Lower lobe of right lung (tissue), 2 donors: ENCODE measurements around the gene MEGF10. TPM values are rescaled to one million over a fixed set of nuclear protein-coding genes. Genes with fewer than 3 reads are reported as not detected.
"Not testable (repeated sequence)": the region's sequence is repeated elsewhere in the genome, so short reads cannot be mapped to it uniquely, and the experiment has no call there.

Source experiments
- ATAC-seq, 2 donors: fragments of 200-7000 bp; cut with Tn5 transposase; one replicate each; pipeline ENCODE4 v1.9.1; 2020 to 2022; ENCODE audit warnings: mild to moderate bottlenecking in 2 of 2, moderate library complexity in 2 of 2
- DNase-seq: peaks from one replicate; pipeline ENCODE4 v3.0.0-alpha.2; 2020
- H3K27ac ChIP-seq: fragments of 200-600 bp; one replicate; pipeline ENCODE4 v1.8.0; 2022
- H3K27me3 ChIP-seq: fragments of 200-600 bp; one replicate; pipeline ENCODE4 v1.8.0; 2022; ENCODE audit warnings: low read depth
- H3K36me3 ChIP-seq: fragments of 200-600 bp; one replicate; pipeline ENCODE4 v1.8.0; 2022; ENCODE audit warnings: mild to moderate bottlenecking
- H3K4me1 ChIP-seq: fragments of 200-600 bp; one replicate; pipeline ENCODE4 v1.8.0; 2022
- H3K4me3 ChIP-seq: fragments of 200-600 bp; one replicate; pipeline ENCODE4 v1.8.0; 2022; ENCODE audit warnings: mild to moderate bottlenecking
- H3K9me3 ChIP-seq: fragments of 200-600 bp; one replicate; pipeline ENCODE4 v1.8.0; 2022
- CTCF ChIP-seq: fragments of 200-600 bp; IDR thresholded peaks from one replicate; pipeline ENCODE4 v1.8.0; 2022; ENCODE audit warnings: antibody characterized with exemption, mild to moderate bottlenecking
- intact Hi-C: fragments of 100-400 bp; cut with DNase I; formaldehyde crosslinking; loops from one replicate; pipeline ENCODE4 v1.11.0; 2022
- total RNA-seq: library from RNA; stranded (reverse); fragmentation: NEBNext Ultra II Directional; extraction: Animal tissue kit (Norgen Biotek cat#: 25700); gene quantifications from one replicate; pipeline ENCODE4 v1.2.1, GENCODE V29; 2021
- donor health status: DM: no; HTN: yes; CAD: no; lungs with severe emphysema.

MEGF10 gene
- total RNA-seq, 1 donor from 2014 or later = 0.30 TPM

- Histone ChIP-seq H3K4me3 (no peak overlapping the region), H3K36me3 (no peaks in the 10 kb centered on the region), H3K27me3 (no peaks in the 10 kb centered on the region), H3K9me3 (no peaks in the 10 kb centered on the region), H3K27ac (no peak overlapping the region), H3K4me1 (no peaks in the 10 kb centered on the region)
- ATAC-seq = no peak
- no peak for DNase-seq
- no peak for TF ChIP-seq CTCF
- intact Hi-C loops = no loop called here
Observed at GRCh38 chr5:127303404-127303803, 12.8 kb downstream of the MEGF10 start.

GRCh38 chr5:127305493-127305892, 14.9 kb downstream of the MEGF10 start:
- H3K4me3 ChIP-seq = no peak overlapping the region
- ATAC-seq (no peak), DNase-seq (no peak)
- no peaks in the 10 kb centered on the region for H3K9me3 ChIP-seq
- TF ChIP-seq CTCF = no peak
- no peaks in the 10 kb centered on the region for H3K27me3 ChIP-seq
- no peaks in the 10 kb centered on the region for H3K4me1 ChIP-seq
- no peaks in the 10 kb centered on the region for H3K36me3 ChIP-seq
- no peak overlapping the region for H3K27ac ChIP-seq
- intact Hi-C loops = no loop called here

GRCh38 chr5:127306036-127306435, 15.4 kb downstream of the MEGF10 start:
- DNase-seq = no peak
- Histone ChIP-seq H3K4me3 (no peak overlapping the region), H3K27me3 (no peaks in the 10 kb centered on the region), H3K36me3 (no peaks in the 10 kb centered on the region), H3K27ac (no peak overlapping the region), H3K4me1 (no peaks in the 10 kb centered on the region), H3K9me3 (no peaks in the 10 kb centered on the region)
- TF ChIP-seq CTCF = no peak
- intact Hi-C loops = no loop called here
- ATAC-seq = no peak

- Histone ChIP-seq H3K4me3 (no peak overlapping the region), H3K27me3 (no peaks in the 10 kb centered on the region), H3K36me3 (no peaks in the 10 kb centered on the region), H3K4me1 (no peaks in the 10 kb centered on the region), H3K27ac (no peak overlapping the region), H3K9me3 (no peaks in the 10 kb centered on the region)
- no peak for TF ChIP-seq CTCF
- ATAC-seq (no peak), DNase-seq (no peak)
- intact Hi-C loops = no loop called here
Observed at GRCh38 chr5:127306647-127307046, 16.1 kb downstream of the MEGF10 start.

GRCh38 chr5:127307868-127308267, 17.3 kb downstream of the MEGF10 start:
- H3K27me3 ChIP-seq = no peaks in the 10 kb centered on the region
- H3K36me3 ChIP-seq = no peaks in the 10 kb centered on the region
- ATAC-seq (no peak), DNase-seq (no peak)
- no peaks in the 10 kb centered on the region for H3K4me1 ChIP-seq
- intact Hi-C loops = no loop called here
- TF ChIP-seq CTCF = no peak
- no peak overlapping the region for H3K27ac ChIP-seq
- no peak overlapping the region for H3K4me3 ChIP-seq
- no peaks in the 10 kb centered on the region for H3K9me3 ChIP-seq

- H3K4me3 ChIP-seq, H3K9me3 ChIP-seq, intact Hi-C loops, H3K27ac ChIP-seq, DNase-seq, ATAC-seq, H3K4me1 ChIP-seq, H3K36me3 ChIP-seq, H3K27me3 ChIP-seq: not testable (repeated sequence)
Observed at GRCh38 chr5:127308325-127308724, 17.7 kb downstream of the MEGF10 start.
